ENCODE measurements around the gene COL1A2. TPM values are rescaled to one million over a fixed set of nuclear protein-coding genes. Genes with fewer than 3 reads are reported as not detected.

COL1A2 gene
- polyA plus RNA-seq, 2 of the 4 experiments (the other 2 are of a cell fraction): 0.14 TPM; not detected in 1

DNA sequence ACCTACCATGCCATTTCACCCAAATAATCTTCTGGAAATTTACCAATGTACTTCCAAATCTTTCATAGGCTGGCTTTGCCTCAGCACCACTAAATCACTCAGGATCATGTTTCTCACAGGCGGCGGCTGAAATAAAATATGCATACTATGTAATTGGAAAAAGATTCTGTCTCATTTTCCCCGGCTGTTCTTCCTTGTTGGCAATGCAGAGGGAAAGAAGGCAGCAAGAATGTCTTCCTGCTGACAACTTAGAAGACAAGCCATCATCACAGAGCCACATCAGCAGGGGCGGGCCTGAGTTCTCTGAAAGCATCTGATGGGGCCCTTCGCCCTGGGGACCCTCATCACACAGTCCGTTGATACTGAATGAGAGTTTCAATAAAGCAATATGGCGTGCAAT is 39.2 kb upstream of the COL1A2 start:
- Histone ChIP-seq H3K4me2 (no peak overlapping the region), H3K4me1 (no peaks in the 10 kb centered on the region), H3K4me3 (no peak overlapping the region), H3K27ac (no peak overlapping the region), H3K9me3 (no peaks in the 10 kb centered on the region)
- no peak for FAIRE-seq
- POLR2A ChIA-PET: no interaction called here
- TF ChIP-seq ZFP36 (IDR thresholded peaks at IDR 0.05; ENCODE audit: borderline replicate concordance, partially characterized antibody): no peak
- no peak for TF ChIP-seq HOXB5 (CRISPR knock-in tag; IDR thresholded peaks at IDR 0.05)
- TF ChIP-seq, protein P1, sequence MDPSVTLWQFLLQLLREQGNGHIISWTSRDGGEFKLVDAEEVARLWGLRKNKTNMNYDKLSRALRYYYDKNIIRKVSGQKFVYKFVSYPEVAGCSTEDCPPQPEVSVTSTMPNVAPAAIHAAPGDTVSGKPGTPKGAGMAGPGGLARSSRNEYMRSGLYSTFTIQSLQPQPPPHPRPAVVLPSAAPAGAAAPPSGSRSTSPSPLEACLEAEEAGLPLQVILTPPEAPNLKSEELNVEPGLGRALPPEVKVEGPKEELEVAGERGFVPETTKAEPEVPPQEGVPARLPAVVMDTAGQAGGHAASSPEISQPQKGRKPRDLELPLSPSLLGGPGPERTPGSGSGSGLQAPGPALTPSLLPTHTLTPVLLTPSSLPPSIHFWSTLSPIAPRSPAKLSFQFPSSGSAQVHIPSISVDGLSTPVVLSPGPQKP (IDR thresholded peaks at IDR 0.05; ENCODE audit: low read depth, low read length): no peak
- no peak for TF ChIP-seq EHMT2 (IDR thresholded peaks at IDR 0.05; ENCODE audit: low read depth)
- TF ChIP-seq FOSL2 (IDR thresholded peaks at IDR 0.05): no peak
- no peak for TF ChIP-seq FOSL2 (CRISPR knock-in tag; IDR thresholded peaks at IDR 0.05)
- TF ChIP-seq CBX8 (IDR thresholded peaks at IDR 0.05): no peak
- TF ChIP-seq CBX2 (IDR thresholded peaks at IDR 0.05; ENCODE audit: borderline replicate concordance, low read depth): no peak
- TF ChIP-seq CHD4 (IDR thresholded peaks at IDR 0.05; ENCODE audit: borderline replicate concordance): no peak
- TF ChIP-seq PHF8 (IDR thresholded peaks at IDR 0.05; ENCODE audit: borderline replicate concordance, low read depth): no peak
- DNase-seq (ENCODE audit: low read depth in 1 of 2, low spot score in 1 of 2): no peak
- CTCF ChIA-PET: no interaction called here
- no peak for ATAC-seq
- 81% methylated on average over 7 of the region's 7 CpGs for WGBS (ENCODE audit: missing lambda C conversion rate)

DNA sequence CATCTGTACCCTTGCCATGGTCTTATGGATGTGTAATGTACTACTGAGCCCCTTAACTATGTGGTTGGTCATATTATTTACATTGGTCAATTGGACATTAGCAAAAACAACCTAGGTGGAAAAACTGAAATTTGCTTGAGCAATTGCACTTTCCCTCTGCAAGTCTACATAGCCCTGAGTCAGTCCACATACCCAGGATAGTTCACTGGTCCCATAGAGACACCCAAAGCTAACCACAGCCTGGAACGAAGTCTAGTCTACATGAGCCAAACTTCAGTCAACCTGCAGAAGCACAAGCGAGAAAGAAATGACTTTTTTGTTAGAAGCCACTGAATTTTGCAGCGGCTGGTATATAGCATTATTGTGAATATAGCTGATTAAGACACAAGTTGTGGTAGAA is 37.6 kb upstream of the COL1A2 start:
- no peak overlapping the region for H3K4me2 ChIP-seq
- H3K9me3 ChIP-seq: no peaks in the 10 kb centered on the region
- H3K4me3 ChIP-seq: no peak overlapping the region
- no peak overlapping the region for H3K27ac ChIP-seq
- CTCF ChIA-PET: no interaction called here
- no peak for FAIRE-seq
- no peaks in the 10 kb centered on the region for H3K4me1 ChIP-seq
- 68% methylated on average over 3 of the region's 3 CpGs for WGBS (ENCODE audit: missing lambda C conversion rate)
- POLR2A ChIA-PET: no interaction called here
- no peak for TF ChIP-seq CEBPB (IDR thresholded peaks at IDR 0.05)
- TF ChIP-seq EHF (CRISPR knock-in tag; IDR thresholded peaks at IDR 0.05): no peak
- no peak for TF ChIP-seq MAZ (IDR thresholded peaks at IDR 0.05; ENCODE audit: borderline replicate concordance, low read depth, low read length)
- TF ChIP-seq TP53 (CRISPR knock-in tag; IDR thresholded peaks at IDR 0.05): no peak
- TF ChIP-seq, protein P2, sequence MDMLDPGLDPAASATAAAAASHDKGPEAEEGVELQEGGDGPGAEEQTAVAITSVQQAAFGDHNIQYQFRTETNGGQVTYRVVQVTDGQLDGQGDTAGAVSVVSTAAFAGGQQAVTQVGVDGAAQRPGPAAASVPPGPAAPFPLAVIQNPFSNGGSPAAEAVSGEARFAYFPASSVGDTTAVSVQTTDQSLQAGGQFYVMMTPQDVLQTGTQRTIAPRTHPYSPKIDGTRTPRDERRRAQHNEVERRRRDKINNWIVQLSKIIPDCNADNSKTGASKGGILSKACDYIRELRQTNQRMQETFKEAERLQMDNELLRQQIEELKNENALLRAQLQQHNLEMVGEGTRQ (IDR thresholded peaks at IDR 0.05): no peak
- no peak for TF ChIP-seq GATA3 (IDR thresholded peaks at IDR 0.05; ENCODE audit: borderline replicate concordance)
- TF ChIP-seq, protein P3, sequence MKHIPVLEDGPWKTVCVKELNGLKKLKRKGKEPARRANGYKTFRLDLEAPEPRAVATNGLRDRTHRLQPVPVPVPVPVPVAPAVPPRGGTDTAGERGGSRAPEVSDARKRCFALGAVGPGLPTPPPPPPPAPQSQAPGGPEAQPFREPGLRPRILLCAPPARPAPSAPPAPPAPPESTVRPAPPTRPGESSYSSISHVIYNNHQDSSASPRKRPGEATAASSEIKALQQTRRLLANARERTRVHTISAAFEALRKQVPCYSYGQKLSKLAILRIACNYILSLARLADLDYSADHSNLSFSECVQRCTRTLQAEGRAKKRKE (CRISPR knock-in tag; IDR thresholded peaks at IDR 0.05; ENCODE audit: low read depth): no peak
- no peak for TF ChIP-seq RAD21 (conservative IDR thresholded peaks at IDR 0.05 in 1 of 2, IDR thresholded peaks at IDR 0.05 in 1 of 2)
- no peak for TF ChIP-seq NPAS2 (CRISPR knock-in tag; IDR thresholded peaks at IDR 0.05; ENCODE audit: borderline replicate concordance)
- TF ChIP-seq NR3C1 (IDR thresholded peaks at IDR 0.05): no peak
- TF ChIP-seq MAFK (IDR thresholded peaks at IDR 0.05; ENCODE audit: partially characterized antibody): no peak
- TF ChIP-seq, protein P4, sequence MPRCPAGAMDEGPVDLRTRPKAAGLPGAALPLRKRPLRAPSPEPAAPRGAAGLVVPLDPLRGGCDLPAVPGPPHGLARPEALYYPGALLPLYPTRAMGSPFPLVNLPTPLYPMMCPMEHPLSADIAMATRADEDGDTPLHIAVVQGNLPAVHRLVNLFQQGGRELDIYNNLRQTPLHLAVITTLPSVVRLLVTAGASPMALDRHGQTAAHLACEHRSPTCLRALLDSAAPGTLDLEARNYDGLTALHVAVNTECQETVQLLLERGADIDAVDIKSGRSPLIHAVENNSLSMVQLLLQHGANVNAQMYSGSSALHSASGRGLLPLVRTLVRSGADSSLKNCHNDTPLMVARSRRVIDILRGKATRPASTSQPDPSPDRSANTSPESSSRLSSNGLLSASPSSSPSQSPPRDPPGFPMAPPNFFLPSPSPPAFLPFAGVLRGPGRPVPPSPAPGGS (IDR thresholded peaks at IDR 0.05): no peak
- no peak for TF ChIP-seq CHD4 (IDR thresholded peaks at IDR 0.05; ENCODE audit: borderline replicate concordance)
- no peak for TF ChIP-seq SREBF2 (IDR thresholded peaks at IDR 0.05)
- ATAC-seq: no peak
- no peak for DNase-seq (ENCODE audit: low read depth in 1 of 2, low spot score in 1 of 2)

Measured in A549 (cell line).